ENCODE results near the gene HPS4.

DNA sequence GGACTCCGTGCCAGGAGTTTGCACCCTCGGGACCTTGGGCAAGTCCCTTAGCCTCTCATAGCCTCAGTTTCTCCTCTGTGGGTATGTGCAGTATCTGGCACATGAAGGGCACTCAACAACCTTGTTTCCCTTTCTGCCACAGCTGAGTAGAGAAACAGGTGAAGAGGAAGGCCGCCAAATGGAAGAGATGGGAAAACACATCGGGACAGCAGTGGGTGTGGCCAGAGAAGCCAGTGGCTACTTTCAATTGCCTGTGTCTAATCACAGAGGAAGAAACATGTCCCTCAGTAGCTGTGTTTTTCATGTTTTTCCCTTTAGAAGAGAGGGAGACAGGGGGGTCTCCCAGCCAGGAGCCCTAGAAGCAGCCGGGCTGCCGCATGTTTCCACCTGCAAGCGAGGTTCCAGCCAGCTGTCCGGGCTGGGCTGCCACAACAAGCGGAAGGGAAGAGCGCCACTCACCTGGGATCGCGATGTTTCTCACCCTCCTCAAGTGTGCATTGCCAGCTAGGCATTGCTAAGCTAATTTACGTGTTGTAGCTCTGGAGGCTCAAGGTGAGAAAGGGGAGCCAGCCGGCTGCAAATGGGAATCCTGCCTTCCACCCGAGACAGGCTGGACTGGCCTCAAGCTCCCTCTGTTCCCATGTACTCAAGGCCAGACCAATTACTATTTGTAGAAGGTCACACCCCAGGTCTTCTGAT lies 37.9 kb downstream of the HPS4 start:
- no peak for TF ChIP-seq EZH2 (IDR thresholded peaks at IDR 0.05; ENCODE audit: low read depth)
- TF ChIP-seq, protein P1, sequence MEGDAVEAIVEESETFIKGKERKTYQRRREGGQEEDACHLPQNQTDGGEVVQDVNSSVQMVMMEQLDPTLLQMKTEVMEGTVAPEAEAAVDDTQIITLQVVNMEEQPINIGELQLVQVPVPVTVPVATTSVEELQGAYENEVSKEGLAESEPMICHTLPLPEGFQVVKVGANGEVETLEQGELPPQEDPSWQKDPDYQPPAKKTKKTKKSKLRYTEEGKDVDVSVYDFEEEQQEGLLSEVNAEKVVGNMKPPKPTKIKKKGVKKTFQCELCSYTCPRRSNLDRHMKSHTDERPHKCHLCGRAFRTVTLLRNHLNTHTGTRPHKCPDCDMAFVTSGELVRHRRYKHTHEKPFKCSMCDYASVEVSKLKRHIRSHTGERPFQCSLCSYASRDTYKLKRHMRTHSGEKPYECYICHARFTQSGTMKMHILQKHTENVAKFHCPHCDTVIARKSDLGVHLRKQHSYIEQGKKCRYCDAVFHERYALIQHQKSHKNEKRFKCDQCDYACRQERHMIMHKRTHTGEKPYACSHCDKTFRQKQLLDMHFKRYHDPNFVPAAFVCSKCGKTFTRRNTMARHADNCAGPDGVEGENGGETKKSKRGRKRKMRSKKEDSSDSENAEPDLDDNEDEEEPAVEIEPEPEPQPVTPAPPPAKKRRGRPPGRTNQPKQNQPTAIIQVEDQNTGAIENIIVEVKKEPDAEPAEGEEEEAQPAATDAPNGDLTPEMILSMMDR (conservative IDR thresholded peaks at IDR 0.05) = no peak

Measured in PC-9 (cell line).